Osteoblast (primary cell): ENCODE measurements around the gene SELENOS. TPM values are rescaled to one million over a fixed set of nuclear protein-coding genes. Genes with fewer than 3 reads are reported as not detected.

Experiments
- DNase-seq: peaks from one replicate; pipeline ENCODE4 v3.0.0; 2011; ENCODE audit warnings: low spot score, mixed read lengths; ENCODE audit not compliant: insufficient read length; ENCODE audit errors: missing footprints
- H2AFZ ChIP-seq: 2 replicates; pipeline ENCODE4 v1.6.0; 2011; ENCODE audit warnings: mild to moderate bottlenecking, low read length
- H3K27ac ChIP-seq: 2 replicates; pipeline ENCODE4 v1.5.1; 2011; ENCODE audit warnings: mild to moderate bottlenecking, low read depth, low read length, moderate library complexity
- H3K27me3 ChIP-seq: 2 replicates; pipeline ENCODE4 v1.6.0; 2012; ENCODE audit warnings: mild to moderate bottlenecking, control low read depth, inconsistent platforms, low read length, moderate library complexity; ENCODE audit not compliant: insufficient read depth
- H3K36me3 ChIP-seq: 2 replicates; pipeline ENCODE4 v1.5.1; 2011; ENCODE audit warnings: mild to moderate bottlenecking, low read length, control low read depth, moderate library complexity; ENCODE audit not compliant: insufficient read depth
- H3K4me1 ChIP-seq: 2 replicates; pipeline ENCODE4 v1.5.1; 2011; ENCODE audit warnings: mild to moderate bottlenecking, low read length, control low read depth, moderate library complexity; ENCODE audit not compliant: insufficient read depth
- H3K4me2 ChIP-seq: 2 replicates; pipeline ENCODE4 v1.6.0; 2011; ENCODE audit warnings: mild to moderate bottlenecking, low read length; ENCODE audit not compliant: insufficient read depth
- H3K4me3 ChIP-seq: fragments of 200-600 bp; sonication (generic); 3 replicates; pipeline ENCODE4 v1.5.1; 2012; ENCODE audit warnings: mild to moderate bottlenecking, low read length, inconsistent platforms; ENCODE audit not compliant: insufficient read depth
- H3K79me2 ChIP-seq: 2 replicates; pipeline ENCODE4 v1.6.0; 2012; ENCODE audit warnings: mild to moderate bottlenecking, low read length, control low read depth, inconsistent platforms; ENCODE audit not compliant: insufficient read depth
- H3K9me3 ChIP-seq: 2 replicates; pipeline ENCODE4 v1.5.1; 2011; ENCODE audit warnings: low read depth, low read length, control low read depth
- H4K20me1 ChIP-seq: 2 replicates; pipeline ENCODE4 v1.6.0; 2012; ENCODE audit warnings: mild to moderate bottlenecking, low read length, control low read depth; ENCODE audit not compliant: insufficient read depth
- CTCF ChIP-seq: IDR thresholded peaks from 2 replicates; pipeline ENCODE4 v1.5.1; 2011; ENCODE audit warnings: mild to moderate bottlenecking, low read depth, low read length, moderate library complexity; ENCODE audit errors: extremely low read depth
- total RNA-seq: library from RNA; depleted of rRNA; stranded (reverse); fragments of >200 nt; gene quantifications from 2 replicates; pipeline ENCODE4 v1.2.3, GENCODE V29; 2012

The SELENOS gene
- total RNA-seq, 1 donor, result 79.6 TPM

DNA sequence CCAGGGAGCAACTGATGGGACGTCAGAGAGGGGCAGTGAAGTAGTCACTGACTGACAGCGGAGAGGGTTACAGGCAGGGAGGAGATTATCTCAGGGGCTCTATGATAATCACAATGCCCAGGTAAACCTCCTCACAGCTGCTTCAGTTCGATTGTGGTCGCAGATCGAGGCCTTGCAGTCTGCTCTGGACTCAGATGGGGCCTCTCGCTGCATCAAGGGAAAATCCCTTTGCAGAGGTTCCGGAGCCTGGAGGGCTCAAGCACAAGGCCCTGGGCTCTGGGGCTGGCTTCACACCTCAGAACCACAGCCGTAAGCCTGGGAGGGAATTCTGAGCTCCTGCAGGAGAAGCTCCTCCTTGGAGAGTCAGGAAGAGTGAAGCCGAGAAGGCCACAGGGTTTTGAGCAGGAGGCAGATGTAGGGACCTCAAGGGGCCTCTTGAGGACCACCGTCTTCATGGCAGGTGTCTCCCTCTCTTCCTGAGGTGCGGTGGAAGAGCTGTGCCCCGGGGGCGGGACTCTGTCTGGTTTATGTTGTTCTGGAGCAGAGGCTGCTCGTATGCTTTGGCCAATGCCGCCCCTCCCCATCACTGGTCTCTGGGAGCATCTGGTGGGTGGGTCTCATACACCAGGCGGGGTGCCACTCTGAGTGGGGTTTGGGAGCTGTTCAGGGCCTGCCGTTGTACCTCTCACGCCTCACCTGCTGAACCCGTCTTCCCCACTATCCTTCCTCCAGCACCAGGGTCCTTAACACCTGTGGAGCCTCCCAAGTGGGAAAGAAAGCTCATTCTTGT lies 37.2 kb upstream of the SELENOS start:
- H3K79me2 ChIP-seq, result no peaks in the 10 kb centered on the region
- no peaks in the 10 kb centered on the region for H3K27me3 ChIP-seq
- no peak overlapping the region for H3K4me3 ChIP-seq
- no peaks in the 10 kb centered on the region for H3K36me3 ChIP-seq
- DNase-seq, result peak; percentile 83
- no peak overlapping the region for H3K27ac ChIP-seq
- TF ChIP-seq CTCF, result no peak
- H3K4me1 ChIP-seq, result no peaks in the 10 kb centered on the region
- no peak overlapping the region for H2AFZ ChIP-seq
- H3K4me2 ChIP-seq, result no peak overlapping the region
- H4K20me1 ChIP-seq, result no peaks in the 10 kb centered on the region
- H3K9me3 ChIP-seq, result no peaks in the 10 kb centered on the region

- Histone ChIP-seq H2AFZ (no peak overlapping the region), H3K4me3 (no peak overlapping the region), H3K27me3 (no peaks in the 10 kb centered on the region), H3K36me3 (no peaks in the 10 kb centered on the region), H3K4me1 (no peaks in the 10 kb centered on the region), H4K20me1 (no peaks in the 10 kb centered on the region), H3K27ac (no peak overlapping the region), H3K9me3 (no peaks in the 10 kb centered on the region), H3K4me2 (no peak overlapping the region), H3K79me2 (no peaks in the 10 kb centered on the region)
- DNase-seq, result peak; percentile 69
- TF ChIP-seq CTCF, result no peak
Measured at GRCh38 chr15:101313041-101313761, 35.9 kb upstream of the SELENOS start.

GRCh38 chr15:101310508-101310907 lies 33.2 kb upstream of the SELENOS start:
- no peaks in the 10 kb centered on the region for H3K79me2 ChIP-seq
- no peaks in the 10 kb centered on the region for H3K9me3 ChIP-seq
- H2AFZ ChIP-seq, result no peak overlapping the region
- no peak for TF ChIP-seq CTCF
- H3K27ac ChIP-seq, result no peak overlapping the region
- H3K4me3 ChIP-seq, result no peak overlapping the region
- H3K4me2 ChIP-seq, result no peak overlapping the region
- H3K4me1 ChIP-seq, result no peaks in the 10 kb centered on the region
- DNase-seq, result peak; percentile 65
- no peaks in the 10 kb centered on the region for H4K20me1 ChIP-seq
- H3K27me3 ChIP-seq, result no peaks in the 10 kb centered on the region
- no peaks in the 10 kb centered on the region for H3K36me3 ChIP-seq

DNA sequence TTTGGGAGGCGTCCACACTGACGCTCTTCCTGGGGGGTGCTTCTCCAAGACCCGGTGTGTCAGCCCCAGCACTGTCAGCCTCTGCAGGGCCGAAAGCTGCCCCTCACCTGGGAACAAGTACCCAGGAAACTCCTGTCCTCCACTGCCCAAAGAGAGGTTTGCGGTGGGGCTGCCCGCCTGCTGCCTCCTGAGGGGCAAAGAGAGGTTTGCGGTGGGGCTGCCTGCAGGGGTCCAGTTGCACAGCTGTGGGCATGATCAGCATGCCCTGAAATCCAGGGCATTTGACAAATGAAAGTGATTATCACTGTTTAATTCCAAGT lies 32.8 kb upstream of the SELENOS start:
- H3K4me3 ChIP-seq, result no peak overlapping the region
- no peak overlapping the region for H3K27ac ChIP-seq
- H3K4me1 ChIP-seq, result no peaks in the 10 kb centered on the region
- no peaks in the 10 kb centered on the region for H3K9me3 ChIP-seq
- no peak overlapping the region for H3K4me2 ChIP-seq
- no peaks in the 10 kb centered on the region for H3K79me2 ChIP-seq
- TF ChIP-seq CTCF, result no peak
- no peaks in the 10 kb centered on the region for H3K36me3 ChIP-seq
- H4K20me1 ChIP-seq, result no peaks in the 10 kb centered on the region
- no peaks in the 10 kb centered on the region for H3K27me3 ChIP-seq
- peak; percentile 35 for DNase-seq
- H2AFZ ChIP-seq, result no peak overlapping the region
